NT2/D1 (cell line): Measurements from ENCODE around the gene STOML3.

ENCODE experiments used
- SUZ12 ChIP-seq: IDR thresholded peaks from 2 replicates; pipeline ENCODE4 v1.6.1; 2011; ENCODE audit not compliant: insufficient read length, insufficient read depth; ENCODE audit errors: extremely low read depth
- YY1 ChIP-seq: IDR thresholded peaks from 2 replicates; pipeline ENCODE4 v1.6.1; 2011; ENCODE audit not compliant: insufficient read length, insufficient read depth

DNA sequence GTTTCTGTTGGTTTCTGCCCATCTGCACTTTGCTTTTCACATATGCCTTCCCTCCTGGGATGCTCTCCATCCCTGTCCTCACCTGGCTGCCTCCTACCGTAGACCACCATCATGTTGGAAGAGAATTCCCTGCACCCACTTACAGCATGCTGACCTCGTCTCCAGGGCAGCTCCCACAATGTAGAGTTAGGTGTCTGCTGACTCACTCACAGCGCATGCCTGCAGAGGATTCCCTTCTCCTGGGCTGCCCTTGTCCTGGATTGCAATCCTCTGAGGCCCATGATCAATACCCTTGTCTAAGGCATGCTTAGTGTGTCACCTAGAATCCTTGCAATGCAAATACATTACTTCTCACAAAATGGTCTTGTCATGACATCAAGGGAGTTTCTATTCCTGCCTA is 43.6 kb downstream of the STOML3 start:
- TF ChIP-seq YY1 (no peak), SUZ12 (no peak)
